Sigmoid colon (tissue), 7 donors: ENCODE data around the gene JOSD2. TPM values are rescaled to one million over a fixed set of nuclear protein-coding genes. Genes with fewer than 3 reads are reported as not detected.
A peak's percentile ranks its signal among the peaks of the same experiment; 100 is the strongest.

ENCODE experiments used
- DNase-seq: peaks from one replicate; pipeline ENCODE4 v3.0.0-alpha.2; 2019
- H3K27ac ChIP-seq, 4 donors: fragments of 200-600 bp; sonication (generic); one replicate each; pipeline ENCODE4 v1.5.1; 2016 to 2019; ENCODE audit warnings: mild to moderate bottlenecking in 1 of 4
- H3K27me3 ChIP-seq, 3 donors: fragments of 200-600 bp; sonication (generic); one replicate each; pipeline ENCODE4 v1.5.1; 2019; ENCODE audit warnings: mild to moderate bottlenecking in 1 of 3
- H3K36me3 ChIP-seq, 4 donors: fragments of 200-600 bp; sonication (generic); one replicate each; pipeline ENCODE4 v1.5.1; 2016 to 2019
- H3K4me1 ChIP-seq, 4 donors: fragments of 200-600 bp; sonication (generic); one replicate each; pipeline ENCODE4 v1.5.1; 2017 to 2019
- H3K4me3 ChIP-seq, 4 donors: fragments of 200-600 bp; sonication (generic); one replicate each; pipeline ENCODE4 v1.5.1; 2017 to 2019; ENCODE audit warnings: mild to moderate bottlenecking in 2 of 4, moderate library complexity in 1 of 4
- H3K9me3 ChIP-seq, 4 donors: fragments of 200-600 bp in 3 of 4; sonication (generic) in 3 of 4; one replicate each; pipeline versions ENCODE4 v1.5.1 to v1.6.1; 2013 to 2019
- EP300 ChIP-seq, 4 donors: sonication (generic); formaldehyde crosslinking; IDR thresholded peaks; one replicate each; pipeline ENCODE4 v1.6.1; 2017; ENCODE audit warnings: antibody characterized with exemption in 4 of 4
- POLR2A ChIP-seq, 2 donors: fragments of 450-650 bp; IDR thresholded peaks; one replicate each; pipeline ENCODE4 v1.6.1; 2016; ENCODE audit warnings: antibody characterized with exemption in 2 of 2, mild to moderate bottlenecking in 2 of 2, moderate library complexity in 2 of 2
- POLR2AphosphoS5 ChIP-seq, 4 donors: sonication (generic); formaldehyde crosslinking; IDR thresholded peaks; one replicate each; pipeline ENCODE4 v1.6.1; 2017; ENCODE audit warnings: antibody characterized with exemption in 4 of 4
- WGBS, 2 donors: extraction: QIAGEN DNeasy Blood & Tissue Kit; methylation state at CpG; one replicate each; pipeline ENCODE4 v1.1.7; 2013; 5-methylcytosine and 5-hydroxymethylcytosine counted together
- intact Hi-C: fragments of 100-400 bp; cut with DNase I; formaldehyde crosslinking; loops from one replicate; pipeline ENCODE4 v1.15.1; 2023
- polyA plus RNA-seq, 3 donors: library from polyadenylated mRNA; stranded (reverse); fragments of 200-250 nt; gene quantifications; one replicate each; pipeline ENCODE4 v1.2.3, GENCODE V29; 2013
- total RNA-seq, 4 donors: library from RNA; depleted of rRNA; stranded (reverse); fragments of >200 nt; gene quantifications; one replicate each; pipeline ENCODE4 v1.1.0, GENCODE V29; 2016
- TF ChIP-seq, protein P1 (sequence below), 4 experiments: fragments of 450-650 bp in 3 of 4; fragments of 200-600 bp in 1 of 4; IDR thresholded peaks; one replicate each; pipeline ENCODE4 v1.5.1; 2016 to 2019; ENCODE audit warnings: antibody characterized with exemption in 4 of 4, mild to moderate bottlenecking in 3 of 4, moderate library complexity in 2 of 4
- donor health status: healthy with polysubstance abuse.
- donor health status: Bipolar disorder and iron deficiency.
- donor health status: healthy.

JOSD2 gene, protein sequence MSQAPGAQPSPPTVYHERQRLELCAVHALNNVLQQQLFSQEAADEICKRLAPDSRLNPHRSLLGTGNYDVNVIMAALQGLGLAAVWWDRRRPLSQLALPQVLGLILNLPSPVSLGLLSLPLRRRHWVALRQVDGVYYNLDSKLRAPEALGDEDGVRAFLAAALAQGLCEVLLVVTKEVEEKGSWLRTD
- 10 to 100 TPM; 23.5 to 47.9 (median 33.7) TPM for total RNA-seq
- polyA plus RNA-seq = 10 to 100 TPM; 55.3 to 85.1 (median 65.7) TPM

DNA sequence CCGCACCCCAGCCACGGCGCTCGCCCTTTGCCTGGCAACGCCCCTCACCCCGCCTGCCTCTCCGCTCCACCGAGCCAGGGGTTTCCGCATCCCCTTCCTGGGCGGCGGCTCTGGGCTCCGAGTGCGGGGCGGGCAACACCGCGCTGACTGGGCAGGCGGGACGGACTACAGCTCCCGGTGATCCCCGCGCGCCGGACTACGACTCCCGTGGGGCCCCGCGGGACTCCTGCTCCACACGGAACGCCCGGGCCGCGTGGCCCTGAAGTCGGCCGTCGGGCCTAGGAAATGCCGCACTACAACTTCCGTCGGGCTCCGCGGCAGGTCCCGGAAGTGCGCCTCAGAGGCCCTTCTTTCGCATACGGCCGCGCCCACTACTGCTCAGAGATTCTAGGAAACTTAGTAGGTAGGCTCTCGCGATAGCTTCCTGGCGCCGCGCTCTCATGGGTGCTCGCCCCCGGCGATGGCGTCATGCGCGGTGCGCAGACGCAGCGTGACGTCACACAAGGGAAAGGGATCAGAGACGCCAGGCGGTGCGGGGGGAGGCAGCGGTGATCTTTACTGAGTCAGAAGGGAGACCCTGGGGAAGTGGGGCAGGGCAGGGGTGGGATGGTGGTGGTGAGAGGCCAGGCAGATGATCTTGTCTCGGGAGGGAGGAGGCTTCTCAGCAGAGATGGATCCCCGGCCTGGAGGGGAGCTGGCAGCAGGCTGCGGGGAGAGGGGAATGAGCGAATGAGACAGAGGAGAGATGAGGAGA is at the start of gene JOSD2:
Gene JOSD2, minus strand, starts transcription at position 123 of the 754 bp plus-strand sequence. CDS start 760 bp downstream, outside the sequence.
- H3K27ac ChIP-seq = peak within 1 kb of the TSS; percentile 76 to 80 (median 78)
- peak; percentile 99 for DNase-seq
- no peaks in the 10 kb centered on the region for H3K9me3 ChIP-seq
- peaks cover 0 to 2% (median 0%) of the 10 kb centered on the region in 4 donors for H3K36me3 ChIP-seq
- intact Hi-C loops = loop anchor here (1.0 to 10.0 kb wide), 3 partner anchors 35 to 214 kb away; partner anchors contain the start of genes CLEC11A, EMC10 and GARIN5A
- H3K4me1 ChIP-seq = peaks cover 0 to 15% (median 9%) of the 10 kb centered on the region in 4 donors
- peaks cover 0 to 10% (median 0%) of the 10 kb centered on the region in 3 donors for H3K27me3 ChIP-seq
- TF ChIP-seq POLR2AphosphoS5 (IDR thresholded peaks at IDR 0.05) (peak; percentile 56 to 84 (median 76)), POLR2A (IDR thresholded peaks at IDR 0.05) (peak in 1 of 2 donors; percentile 62), EP300 (IDR thresholded peaks at IDR 0.05) (peak in 1 of 4 donors; percentile 50)
- TF ChIP-seq, protein P1, sequence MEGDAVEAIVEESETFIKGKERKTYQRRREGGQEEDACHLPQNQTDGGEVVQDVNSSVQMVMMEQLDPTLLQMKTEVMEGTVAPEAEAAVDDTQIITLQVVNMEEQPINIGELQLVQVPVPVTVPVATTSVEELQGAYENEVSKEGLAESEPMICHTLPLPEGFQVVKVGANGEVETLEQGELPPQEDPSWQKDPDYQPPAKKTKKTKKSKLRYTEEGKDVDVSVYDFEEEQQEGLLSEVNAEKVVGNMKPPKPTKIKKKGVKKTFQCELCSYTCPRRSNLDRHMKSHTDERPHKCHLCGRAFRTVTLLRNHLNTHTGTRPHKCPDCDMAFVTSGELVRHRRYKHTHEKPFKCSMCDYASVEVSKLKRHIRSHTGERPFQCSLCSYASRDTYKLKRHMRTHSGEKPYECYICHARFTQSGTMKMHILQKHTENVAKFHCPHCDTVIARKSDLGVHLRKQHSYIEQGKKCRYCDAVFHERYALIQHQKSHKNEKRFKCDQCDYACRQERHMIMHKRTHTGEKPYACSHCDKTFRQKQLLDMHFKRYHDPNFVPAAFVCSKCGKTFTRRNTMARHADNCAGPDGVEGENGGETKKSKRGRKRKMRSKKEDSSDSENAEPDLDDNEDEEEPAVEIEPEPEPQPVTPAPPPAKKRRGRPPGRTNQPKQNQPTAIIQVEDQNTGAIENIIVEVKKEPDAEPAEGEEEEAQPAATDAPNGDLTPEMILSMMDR (IDR thresholded peaks at IDR 0.05) = no peak
- H3K4me3 ChIP-seq = peak within 1 kb of the TSS; percentile 56 to 94 (median 80)
- WGBS, 2 donors = 2% methylated on average over 69 of the region's 69 CpGs

DNA sequence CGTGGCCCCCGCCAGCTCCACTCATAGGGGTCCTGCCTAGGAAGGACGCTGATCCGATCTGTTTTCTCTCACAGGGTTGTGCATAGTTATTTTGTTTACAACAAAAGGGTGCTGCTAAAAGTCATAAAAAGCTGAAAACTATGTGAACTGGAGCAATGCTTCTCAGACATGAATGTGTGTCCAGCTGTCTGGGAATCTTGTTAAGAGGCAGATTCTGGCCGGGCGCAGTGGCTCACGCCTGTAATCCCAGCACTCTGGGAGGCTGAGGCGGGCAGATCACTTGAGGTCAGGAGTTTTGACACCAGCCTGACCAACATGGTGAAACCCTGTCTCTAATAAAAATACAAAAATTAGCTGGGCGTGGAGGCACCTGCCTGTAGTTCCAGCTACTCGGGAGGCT is 48.6 kb upstream of the JOSD2 start:
- no peak for TF ChIP-seq POLR2AphosphoS5 (IDR thresholded peaks at IDR 0.05)
- TF ChIP-seq, protein P1 (IDR thresholded peaks at IDR 0.05) = no peak
- TF ChIP-seq EP300 (IDR thresholded peaks at IDR 0.05) = no peak
- no peak for TF ChIP-seq POLR2A (IDR thresholded peaks at IDR 0.05)
- Histone ChIP-seq H3K27ac (no peak overlapping the region), H3K4me1 (peaks cover 0 to 13% (median 12%) of the 10 kb centered on the region in 4 donors), H3K9me3 (no peaks in the 10 kb centered on the region), H3K4me3 (no peak overlapping the region), H3K27me3 (peaks cover 8 to 71% (median 64%) of the 10 kb centered on the region in 3 donors), H3K36me3 (no peaks in the 10 kb centered on the region)
- intact Hi-C loops = loop anchor here (5.0 kb wide), 1 partner anchor 192 kb away; the partner anchor contains the start of gene NAPSA
- 17 to 53% methylated on average over 10 of the region's 10 CpGs for WGBS, 2 donors
- DNase-seq = no peak

DNA sequence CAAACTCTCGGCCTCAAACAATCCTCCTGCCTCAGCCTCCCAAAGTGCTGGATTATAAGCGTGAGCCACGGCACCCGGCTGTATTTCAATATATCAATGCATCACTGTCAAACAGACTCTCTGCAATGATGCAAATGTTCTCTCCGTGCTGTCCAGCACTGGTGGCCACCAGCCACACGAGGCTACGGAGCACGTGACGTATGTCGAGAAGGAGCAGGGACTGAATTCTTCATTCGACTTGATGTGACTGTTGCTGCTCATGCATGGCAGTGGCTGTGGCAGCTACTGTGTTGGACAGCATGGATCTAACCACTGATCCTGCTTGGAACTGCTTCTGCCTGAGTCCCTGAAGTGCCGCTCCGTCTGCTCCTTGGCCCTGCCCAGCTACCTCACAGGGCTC is 47.5 kb upstream of the JOSD2 start:
- 89 to 92% methylated on average over 13 of the region's 13 CpGs for WGBS, 2 donors
- Histone ChIP-seq H3K9me3 (no peaks in the 10 kb centered on the region), H3K4me1 (peaks cover 0 to 13% (median 12%) of the 10 kb centered on the region in 4 donors), H3K36me3 (no peaks in the 10 kb centered on the region), H3K27ac (no peak overlapping the region), H3K4me3 (no peak overlapping the region), H3K27me3 (peaks cover 8 to 71% (median 60%) of the 10 kb centered on the region in 3 donors)
- DNase-seq = no peak
- TF ChIP-seq POLR2AphosphoS5 (IDR thresholded peaks at IDR 0.05) (no peak), POLR2A (IDR thresholded peaks at IDR 0.05) (no peak), EP300 (IDR thresholded peaks at IDR 0.05) (no peak)
- TF ChIP-seq, protein P1 (IDR thresholded peaks at IDR 0.05) = no peak
- intact Hi-C loops = loop anchor here (5.0 kb wide), 1 partner anchor 191 kb away; the partner anchor contains the start of gene NAPSA

DNA sequence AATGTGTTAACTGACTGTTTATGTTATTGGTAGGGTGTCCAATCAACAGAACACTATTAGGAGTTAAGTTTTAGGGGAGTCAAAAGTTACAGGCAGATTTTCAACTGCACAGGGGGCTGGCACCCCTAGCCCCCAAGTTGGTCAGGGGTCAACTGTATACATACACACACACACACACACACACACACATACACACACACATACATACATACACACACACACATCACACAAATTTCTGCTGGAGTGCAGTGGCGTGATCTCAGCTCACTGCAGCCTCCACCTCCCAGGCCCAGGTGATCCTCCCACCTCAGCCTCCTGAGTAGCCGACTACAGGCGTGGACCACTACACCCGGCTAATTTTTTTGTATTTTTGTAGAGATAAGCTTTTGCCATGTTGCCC is 47.0 kb upstream of the JOSD2 start:
- Histone ChIP-seq H3K36me3 (no peaks in the 10 kb centered on the region), H3K27me3 (peaks cover 8 to 71% (median 60%) of the 10 kb centered on the region in 3 donors), H3K9me3 (no peaks in the 10 kb centered on the region), H3K4me1 (peaks cover 0 to 13% (median 12%) of the 10 kb centered on the region in 4 donors), H3K4me3 (no peak overlapping the region), H3K27ac (no peak overlapping the region)
- no peak for TF ChIP-seq POLR2AphosphoS5 (IDR thresholded peaks at IDR 0.05)
- TF ChIP-seq EP300 (IDR thresholded peaks at IDR 0.05) = no peak
- TF ChIP-seq POLR2A (IDR thresholded peaks at IDR 0.05) = no peak
- TF ChIP-seq, protein P1 (IDR thresholded peaks at IDR 0.05) = no peak
- intact Hi-C loops = loop anchor here (5.0 kb wide), 1 partner anchor 191 kb away; the partner anchor contains the start of gene NAPSA
- no peak for DNase-seq
- WGBS, 2 donors = 83 to 90% methylated on average over 4 of the region's 4 CpGs
